HG02885 (cell line): ENCODE results near the gene FOSL2.

Source experiments
- ATAC-seq: cut with Tn5 transposase; IDR thresholded peaks from one replicate; pipeline ENCODE4 v1.9.1; 2021; ENCODE audit warnings: mild to moderate bottlenecking; ENCODE audit not compliant: unreplicated experiment, poor library complexity

Gene FOSL2

DNA sequence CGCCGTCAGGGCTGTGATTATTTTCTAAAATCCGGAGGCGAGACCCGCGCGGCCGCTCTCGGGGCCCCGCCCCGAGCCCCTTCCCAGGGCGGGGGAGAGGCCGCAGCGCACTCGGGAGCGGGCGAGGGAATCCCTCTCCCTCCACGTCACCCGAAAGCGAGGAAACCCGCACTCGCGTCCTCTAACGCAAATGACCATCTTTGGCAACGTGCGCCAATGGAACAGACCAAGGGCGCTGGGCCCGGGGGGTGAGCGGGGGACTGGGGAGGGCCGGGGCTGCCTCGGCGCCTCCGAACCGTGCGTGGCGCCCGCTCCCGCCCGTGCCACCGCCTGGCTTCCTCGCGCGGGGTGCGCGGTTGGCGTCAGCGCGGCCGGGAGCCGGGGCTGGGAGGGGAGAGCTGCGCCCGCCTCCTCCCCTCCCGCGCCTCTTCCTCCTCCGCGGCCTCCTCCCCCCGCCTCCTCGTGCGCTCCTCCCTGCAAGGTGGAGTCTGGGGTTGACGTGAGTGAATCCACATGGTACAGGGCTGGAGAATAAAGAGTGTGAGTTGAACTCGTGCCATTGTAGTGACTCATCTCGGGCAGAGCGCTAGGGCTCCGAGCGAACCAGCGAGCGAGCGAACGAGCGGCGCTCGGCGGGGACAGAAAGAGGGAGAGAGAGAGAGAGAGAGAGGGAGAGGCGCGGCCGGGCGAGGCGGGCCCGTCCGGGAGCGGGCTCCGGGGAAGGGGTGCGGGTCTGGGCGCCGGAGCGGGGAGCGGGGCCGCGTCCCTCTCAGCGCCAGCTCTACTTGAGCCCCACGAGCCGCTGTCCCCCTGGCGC lies at the start of gene FOSL2:
TSS of gene FOSL2 (plus strand) at position 562 of the 817 bp plus-strand sequence. CDS start 863 bp downstream, outside the sequence.
- ATAC-seq = peak; percentile 81

DNA sequence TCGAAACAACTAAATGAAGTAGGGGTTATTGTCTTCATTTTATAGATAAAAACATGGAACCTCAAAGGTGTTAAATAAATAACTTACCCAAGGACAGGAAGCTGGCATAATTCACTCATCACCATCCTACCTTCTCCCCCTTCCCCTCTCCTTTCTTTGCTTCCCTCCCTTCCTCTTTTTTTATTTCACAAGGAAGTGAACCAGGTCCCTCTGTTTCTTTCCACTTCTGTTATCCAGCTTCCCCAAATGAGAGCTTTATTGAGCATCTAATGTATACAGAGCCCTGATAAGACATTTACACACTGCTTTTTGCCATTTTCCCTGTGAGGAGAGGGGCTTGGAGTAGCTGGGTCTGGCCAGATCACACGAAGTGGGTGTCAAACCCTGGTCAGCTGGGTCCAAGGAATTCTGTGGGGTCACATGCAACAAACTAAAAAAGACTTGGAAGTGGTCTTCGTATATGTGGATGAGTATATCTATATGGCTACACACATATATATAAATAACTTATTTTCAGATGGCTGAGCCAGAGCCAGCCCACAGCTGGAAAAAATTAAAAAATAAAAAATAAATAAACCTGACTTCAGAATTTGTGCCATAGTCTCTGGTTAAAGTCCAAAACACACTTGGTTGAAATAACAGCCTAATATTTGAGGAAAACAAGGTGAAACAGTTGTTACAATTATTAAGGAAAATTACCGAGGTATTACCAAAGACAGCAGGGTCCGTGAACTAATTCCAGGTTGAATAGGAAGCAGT lies 49.3 kb upstream of the FOSL2 start:
- ATAC-seq = no peak

DNA sequence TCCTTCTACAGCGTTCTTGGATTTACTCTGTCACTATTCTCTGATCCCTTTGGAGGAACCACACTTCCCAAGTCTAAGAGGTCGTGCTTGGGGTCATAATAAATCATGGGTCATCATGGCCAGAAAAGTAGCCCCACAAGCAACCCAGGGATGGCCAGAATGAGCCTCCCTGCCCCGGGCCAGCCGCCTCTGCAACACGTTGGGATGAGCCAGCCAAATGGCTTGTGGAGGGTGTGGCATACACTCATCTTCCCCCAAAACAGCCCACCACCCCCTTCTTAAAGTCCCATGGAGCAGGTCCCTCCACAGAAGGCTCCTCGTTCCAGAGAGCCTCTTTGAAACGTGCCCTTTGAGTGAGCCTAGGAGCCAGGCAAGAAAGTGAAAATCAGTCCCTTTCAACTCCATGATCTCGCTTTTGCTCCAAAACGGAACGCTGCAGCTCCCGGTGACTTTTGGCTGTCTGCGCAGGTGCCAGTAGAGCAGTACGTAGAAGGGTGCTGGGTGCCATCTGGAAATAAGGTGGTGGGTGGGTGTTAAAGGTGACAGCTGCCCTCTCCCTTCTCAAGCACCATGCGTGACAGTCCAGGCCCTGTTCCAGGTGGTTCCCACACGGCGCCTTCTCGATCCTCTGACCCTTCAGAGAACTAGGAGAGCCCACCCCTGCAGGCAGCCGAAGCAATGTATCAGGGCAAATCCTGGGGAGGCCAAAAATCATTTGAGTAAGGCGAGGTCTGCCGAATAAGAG lies 48.5 kb upstream of the FOSL2 start:
- ATAC-seq = no peak

DNA sequence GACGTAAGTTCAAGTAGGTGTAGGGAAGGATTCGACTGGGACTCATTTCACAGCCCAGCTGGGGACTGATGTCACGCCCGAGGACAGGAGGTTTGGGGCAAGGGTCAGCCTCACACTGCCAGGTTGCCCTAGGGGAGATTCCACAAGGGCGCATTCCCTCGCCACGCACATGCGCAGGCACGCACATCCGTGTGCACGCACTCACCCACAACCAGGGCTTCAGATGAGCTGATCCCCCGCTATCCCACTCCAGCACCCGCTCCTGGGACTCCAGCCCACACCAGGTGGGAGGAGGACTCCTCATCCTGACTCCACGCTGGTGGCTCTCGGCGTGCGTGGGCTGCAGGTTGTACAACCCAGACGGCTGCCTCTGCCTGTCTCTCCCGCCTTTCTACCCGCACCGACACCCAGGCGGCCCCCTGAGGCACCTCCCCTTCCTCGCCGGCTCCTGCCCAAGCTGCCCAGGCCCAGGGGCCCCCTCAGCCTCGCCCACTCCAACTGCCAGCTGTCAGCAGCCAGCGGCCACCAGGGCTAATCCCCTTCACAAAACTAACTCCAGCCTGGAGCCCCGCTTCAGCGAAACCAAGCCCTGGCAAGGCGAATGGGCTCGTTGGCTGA lies 47.8 kb upstream of the FOSL2 start:
- ATAC-seq = no peak

DNA sequence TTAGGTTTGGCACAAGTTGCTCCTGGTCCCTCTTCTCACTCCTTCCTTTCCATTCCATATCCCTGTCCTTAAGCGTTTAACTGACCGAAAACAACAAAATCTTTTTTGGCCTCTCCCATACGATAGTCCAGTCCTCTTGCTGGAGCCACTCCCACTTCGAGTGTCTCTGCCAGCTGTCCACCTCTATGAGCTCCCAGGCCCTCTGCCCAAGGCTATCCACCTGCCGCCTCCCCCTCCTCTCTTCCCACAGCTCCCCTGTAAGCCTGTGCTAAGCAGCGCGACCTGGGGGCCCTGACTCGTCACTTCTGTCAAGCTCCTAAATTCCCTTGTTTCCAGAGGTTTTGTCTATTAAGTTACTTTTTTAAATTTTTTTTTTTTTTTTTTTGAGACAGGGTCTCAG lies 47.0 kb upstream of the FOSL2 start:
- no peak for ATAC-seq

DNA sequence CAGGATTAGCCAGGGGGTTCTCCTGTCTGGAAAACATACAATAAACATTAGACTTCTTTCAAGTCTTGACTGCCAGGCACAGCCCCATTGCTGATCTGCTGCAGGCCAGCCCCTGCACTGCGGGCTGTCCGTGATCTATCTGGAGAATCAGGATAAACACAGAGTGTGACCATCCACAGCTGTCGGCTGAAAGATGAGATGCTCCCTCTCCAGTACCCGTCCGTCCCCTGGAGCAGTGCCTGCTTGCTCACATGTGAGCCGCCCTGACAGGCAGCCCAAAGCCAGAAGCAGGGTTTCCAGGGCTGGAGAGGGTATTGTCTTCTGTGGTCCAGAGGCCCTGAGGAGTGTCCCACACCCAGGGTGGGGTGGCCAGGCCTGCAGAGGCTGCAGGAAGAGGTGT lies 46.1 kb upstream of the FOSL2 start:
- ATAC-seq = no peak

DNA sequence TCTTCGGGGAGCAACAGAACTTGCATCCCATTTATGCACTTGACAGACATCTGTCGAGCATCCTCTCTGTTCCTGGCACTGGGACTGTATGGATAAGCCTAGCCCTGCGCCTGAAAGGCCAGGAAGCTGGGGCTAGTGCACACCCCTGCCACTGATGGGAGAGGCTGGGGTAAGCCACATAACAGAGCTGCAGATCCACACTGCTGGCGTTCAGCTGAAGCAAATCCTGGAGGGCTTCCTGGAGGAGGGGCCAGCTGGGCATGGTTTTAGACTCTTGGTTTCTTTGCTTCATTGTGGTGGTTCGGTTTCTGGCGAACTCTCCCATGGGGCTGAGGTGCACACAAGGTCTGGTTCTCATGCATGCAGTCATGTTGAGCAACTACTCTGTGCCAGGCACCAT lies 45.5 kb upstream of the FOSL2 start:
- ATAC-seq = no peak

DNA sequence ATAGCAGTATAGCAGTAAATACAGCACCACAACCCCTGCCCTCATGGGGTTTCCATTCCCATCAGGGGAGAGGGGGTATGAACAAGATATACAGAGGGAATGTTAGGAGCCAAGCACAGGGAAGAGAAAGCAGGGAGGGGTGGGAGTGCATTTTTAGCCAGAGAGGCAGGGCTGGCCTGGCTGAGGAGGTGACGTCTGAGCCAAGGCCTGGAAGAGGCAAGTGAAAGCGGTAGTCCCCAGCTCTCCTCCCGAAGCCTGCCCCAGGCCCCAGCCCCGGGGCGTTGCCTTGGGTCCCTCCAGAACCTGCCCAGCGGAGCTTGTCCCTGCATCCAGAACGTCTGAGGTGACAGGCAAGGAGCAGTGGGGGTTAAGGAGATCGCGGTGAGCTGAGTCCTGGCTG lies 45.1 kb upstream of the FOSL2 start:
- ATAC-seq = no peak

DNA sequence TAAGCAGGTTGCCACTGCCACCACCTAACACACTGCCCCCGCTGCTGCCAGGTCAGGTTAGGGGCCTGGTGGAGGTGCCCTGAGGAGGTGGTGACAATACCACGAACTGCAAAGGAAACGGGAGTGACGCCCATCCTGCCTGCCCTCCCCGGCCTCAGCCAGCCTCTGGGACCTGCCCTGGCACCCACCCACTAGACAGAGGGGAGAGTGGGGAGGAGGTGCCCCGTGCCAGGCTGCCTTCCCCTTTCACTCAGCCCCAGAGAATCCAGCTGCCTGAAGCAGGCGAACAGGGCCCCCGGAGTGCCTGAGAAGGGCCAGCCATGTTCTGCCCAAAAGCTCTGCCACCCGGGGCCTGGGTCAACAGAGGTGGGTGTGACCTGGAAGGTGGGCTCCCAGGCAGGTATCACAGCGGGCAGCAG lies 44.5 kb upstream of the FOSL2 start:
- ATAC-seq = no peak

DNA sequence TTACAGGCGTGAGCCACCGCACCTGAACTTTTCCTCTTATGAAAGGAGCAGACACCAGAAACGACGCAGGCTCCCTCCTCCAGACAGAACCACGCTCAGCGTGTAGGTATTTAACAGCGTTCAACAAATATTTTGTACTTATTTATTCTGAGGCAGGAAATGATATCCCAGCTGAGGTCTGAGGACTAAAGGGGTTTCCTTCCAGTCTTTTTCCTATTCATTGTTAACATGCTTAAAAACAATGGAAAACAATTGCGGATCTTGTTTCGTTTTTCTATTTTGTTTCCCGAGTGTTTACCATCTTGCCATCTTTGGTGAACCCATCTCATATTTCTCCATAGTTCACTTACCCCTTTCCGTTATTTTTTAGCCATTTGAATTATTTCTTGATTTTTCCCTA lies 43.7 kb upstream of the FOSL2 start:
- no peak for ATAC-seq

DNA sequence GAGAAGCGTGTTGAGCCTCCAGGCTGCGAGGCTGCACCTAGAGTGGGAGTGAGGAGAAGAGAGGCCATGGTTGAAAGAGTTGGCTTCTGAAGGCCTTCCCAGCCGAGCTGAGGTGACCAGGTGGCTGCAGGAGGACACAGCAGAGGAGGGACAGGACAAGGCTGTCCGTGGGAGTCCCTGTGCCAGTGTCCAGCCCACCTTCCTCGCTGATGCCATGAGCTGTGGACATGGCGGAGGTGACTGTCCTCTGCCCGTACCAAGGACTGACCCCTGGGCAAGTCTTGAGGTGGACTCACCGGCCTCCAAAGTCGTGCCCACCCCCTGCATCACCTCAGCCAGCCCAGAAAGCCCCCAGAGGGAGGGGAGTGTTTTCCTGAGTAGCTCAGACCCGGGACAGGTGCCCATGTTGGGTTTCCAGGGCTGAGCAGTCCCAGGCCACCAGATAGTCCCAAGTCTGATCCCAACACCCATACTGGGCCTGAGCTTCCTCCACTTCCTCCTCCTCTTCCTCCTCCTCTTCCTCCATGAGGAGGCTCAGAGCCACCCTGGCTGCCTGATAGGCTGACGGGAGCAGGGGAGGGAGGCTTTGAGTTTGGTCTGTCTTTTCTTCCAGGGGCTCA lies 43.0 kb upstream of the FOSL2 start:
- no peak for ATAC-seq

DNA sequence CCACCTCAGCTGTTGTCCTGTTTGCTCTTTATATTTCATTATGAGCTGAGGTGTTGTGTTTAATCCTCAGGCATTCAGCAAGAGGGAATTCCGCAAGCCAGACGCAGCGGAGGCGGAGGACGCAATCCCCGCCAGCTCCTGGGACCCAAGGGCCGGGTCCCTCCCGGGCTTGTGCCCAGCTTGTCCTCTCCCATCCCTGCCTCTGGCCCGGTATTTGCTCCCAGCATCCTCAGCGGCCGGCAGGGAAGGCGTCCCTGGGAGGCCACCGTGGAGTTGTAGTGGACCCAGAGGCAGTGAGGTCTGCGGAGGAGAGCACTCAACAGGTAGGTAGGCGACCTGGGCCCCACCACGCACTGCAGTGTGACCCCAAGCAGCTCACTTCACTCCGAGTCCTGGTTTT lies 42.5 kb upstream of the FOSL2 start:
- no peak for ATAC-seq

DNA sequence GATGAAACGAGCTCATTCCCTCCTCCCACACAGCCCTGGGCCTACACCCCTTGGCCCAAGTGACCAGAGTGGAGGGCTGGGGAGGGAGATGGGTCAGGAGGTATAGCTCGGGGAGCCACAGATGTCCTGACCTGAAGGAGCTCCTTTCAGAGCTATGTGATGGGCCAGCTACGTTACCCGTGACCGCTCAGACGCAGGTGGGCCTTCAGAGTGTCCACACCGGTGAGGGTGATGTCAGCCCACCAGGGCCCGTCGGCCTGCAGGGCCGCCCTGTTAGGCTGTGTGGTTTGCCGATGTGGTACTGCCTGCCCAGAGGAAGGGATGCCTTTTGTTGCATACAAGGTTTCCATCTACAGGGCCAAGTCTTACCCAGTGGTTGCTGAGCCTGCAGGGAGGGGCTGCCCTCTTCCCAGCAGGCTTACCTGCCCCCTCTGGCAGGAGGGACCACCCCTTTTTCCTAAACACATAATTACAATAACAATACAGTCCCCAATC lies 41.8 kb upstream of the FOSL2 start:
- ATAC-seq = no peak

DNA sequence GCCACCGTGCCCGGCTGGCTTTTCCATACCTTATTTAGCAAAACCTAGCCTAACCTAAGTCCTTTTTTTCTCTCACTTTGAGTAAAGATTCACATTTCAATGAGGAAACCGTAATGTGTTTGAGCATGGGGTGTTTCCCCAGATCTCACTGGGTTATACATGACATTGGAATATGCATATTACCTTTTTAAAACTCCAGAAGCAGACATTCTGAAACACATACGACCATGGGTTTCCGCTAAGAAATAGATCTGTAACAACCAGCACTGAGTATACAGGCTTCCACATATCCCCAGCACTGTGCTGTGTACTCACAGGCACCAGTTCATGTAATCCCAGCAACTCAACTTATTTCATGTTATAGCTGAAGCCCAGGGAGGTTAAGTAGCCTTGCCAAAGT lies 41.0 kb upstream of the FOSL2 start:
- ATAC-seq = no peak

DNA sequence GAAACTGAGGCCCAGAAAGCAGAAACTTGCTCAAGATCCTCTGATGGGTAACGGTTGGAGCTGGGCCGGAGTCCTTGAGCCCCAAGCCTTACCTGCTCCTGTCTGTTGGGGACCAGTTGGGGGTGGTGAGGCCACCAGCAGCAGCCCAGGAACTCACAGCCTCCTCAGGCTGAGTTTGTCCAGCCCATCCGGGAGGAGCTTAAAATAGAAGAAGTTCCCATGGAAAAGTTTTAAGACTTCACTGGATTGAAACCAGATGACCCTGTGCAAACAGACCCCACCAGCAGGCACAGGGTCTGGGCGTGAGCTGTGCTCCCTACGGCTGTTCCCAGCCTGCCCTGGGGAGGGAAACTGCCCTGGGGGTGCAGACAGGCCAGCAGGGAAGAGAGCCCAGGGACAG lies 40.6 kb upstream of the FOSL2 start:
- ATAC-seq = no peak

DNA sequence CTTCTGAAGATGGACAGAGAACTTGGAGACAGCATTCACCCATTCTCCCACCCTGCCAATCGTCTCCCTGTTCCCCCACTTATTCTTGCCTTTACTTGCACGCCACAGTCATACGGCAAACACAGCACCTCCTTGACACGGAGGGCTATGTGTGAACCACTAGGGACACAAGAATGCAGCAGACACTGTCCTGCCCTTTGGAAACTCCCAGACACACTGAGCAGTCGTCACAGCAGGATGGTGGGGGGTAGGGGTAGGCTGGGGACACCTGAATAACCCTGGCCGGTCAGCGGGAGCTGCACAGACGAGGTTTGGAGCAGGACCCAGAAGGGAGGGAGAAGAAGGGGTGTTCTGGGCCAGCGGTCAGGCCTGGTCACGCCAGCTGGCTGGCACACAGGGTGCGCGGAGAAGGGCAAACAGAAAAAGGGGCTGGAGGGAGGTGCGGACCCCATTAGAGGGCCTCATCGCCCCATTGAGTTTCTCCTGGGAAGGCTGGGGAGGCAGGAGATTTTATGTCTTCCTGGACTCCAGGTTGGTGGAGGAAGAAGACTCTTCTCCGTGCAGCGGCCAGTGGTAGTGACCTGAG lies 40.0 kb upstream of the FOSL2 start:
- no peak for ATAC-seq

DNA sequence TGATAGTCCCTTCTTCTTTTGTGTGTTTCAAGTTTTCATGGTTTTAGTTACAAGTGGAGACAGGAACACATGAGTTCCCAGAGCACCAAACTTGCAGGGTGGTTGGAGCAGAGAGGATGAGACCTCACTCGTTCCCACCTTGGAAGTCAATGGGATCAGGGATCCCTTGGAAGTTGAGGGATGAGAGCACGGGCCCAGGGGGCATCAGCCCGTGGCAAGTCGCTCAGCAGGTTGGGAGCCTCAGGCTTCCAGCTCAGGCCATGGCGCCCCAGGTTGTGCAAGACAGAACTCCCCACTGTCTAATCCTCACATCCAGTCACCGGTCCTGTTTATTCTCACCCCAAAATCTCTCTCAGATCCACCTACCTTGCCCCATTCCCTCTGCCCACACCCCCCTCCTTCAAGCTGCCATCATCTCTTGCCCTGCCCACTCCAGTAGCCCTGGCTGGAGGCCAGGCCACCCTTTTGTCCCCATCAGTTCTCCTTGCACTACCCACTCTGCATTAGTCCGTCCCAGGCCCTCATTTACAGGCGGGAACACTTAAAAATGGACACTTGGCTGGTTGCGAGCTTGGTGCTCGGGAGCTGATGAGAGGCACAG lies 37.6 kb upstream of the FOSL2 start:
- ATAC-seq = no peak

DNA sequence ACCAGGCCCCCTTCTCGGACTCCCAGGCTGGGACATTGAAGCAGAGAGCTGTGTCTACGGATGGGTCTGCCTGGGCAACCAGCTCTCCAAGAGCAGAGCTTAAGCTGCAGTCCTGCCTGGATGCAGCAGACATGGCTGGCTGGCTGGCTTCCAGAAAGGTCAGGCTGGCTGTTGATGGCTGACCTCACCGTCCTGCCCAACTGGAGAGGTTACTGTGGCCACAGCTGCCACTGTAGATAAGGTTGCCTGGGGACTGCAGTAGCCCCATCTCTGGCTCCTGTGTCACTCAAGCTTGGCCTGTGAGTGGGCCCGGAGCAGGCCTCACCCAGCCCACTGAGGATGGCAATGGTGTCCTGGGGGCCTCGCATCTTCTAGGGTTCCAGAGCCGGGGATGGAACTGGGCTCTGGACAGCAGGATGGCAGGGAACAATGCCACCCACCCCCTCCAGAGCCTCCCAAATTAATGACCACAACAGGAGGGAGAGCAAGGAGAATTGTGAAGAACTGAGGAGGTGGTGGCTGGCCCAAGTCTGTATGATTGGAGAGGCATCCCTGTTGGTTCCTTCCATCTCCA lies 37.0 kb upstream of the FOSL2 start:
- no peak for ATAC-seq
